Cardiac septum (tissue), 1 donor: ENCODE measurements around the gene ABHD5. TPM values are rescaled to one million over a fixed set of nuclear protein-coding genes. Genes with fewer than 3 reads are reported as not detected.

ENCODE experiments used
- DNase-seq: peaks from one replicate; pipeline ENCODE4 v3.0.0-alpha.2; 2020; ENCODE audit warnings: low spot score
- intact Hi-C: fragments of 100-400 bp; cut with DNase I; formaldehyde crosslinking; loops from one replicate; pipeline ENCODE4 v1.14.0; 2022
- total RNA-seq: library from RNA; stranded (reverse); fragmentation: NEBNext Ultra II Directional; extraction: Animal tissue kit (Norgen Biotek cat#: 25700); gene quantifications from one replicate; pipeline ENCODE4 v1.2.1, GENCODE V29; 2021
- donor health status: DM: no; HTN: no; CAD: no.

The ABHD5 gene
- total RNA-seq, 1 donor from 2014 or later, result 23.5 TPM

GRCh38 chr3:43706342-43706741, 15.6 kb downstream of the ABHD5 start:
- intact Hi-C loops, result no loop called here

GRCh38 chr3:43707266-43707665, 16.5 kb downstream of the ABHD5 start:
- no peak for DNase-seq
- intact Hi-C loops, result no loop called here

More at GRCh38 chr3:43706342-43706741, 15.6 kb downstream of the ABHD5 start:
- DNase-seq, result no peak

- intact Hi-C loops, result no loop called here
- no peak for DNase-seq
These were observed 17.3 kb downstream of the ABHD5 start for GRCh38 chr3:43707998-43708397.

- intact Hi-C loops, result no loop called here
- DNase-seq, result no peak
These were observed 18.3 kb downstream of the ABHD5 start for GRCh38 chr3:43709022-43709421.

GRCh38 chr3:43710607-43711006, 19.9 kb downstream of the ABHD5 start:
- intact Hi-C loops, result no loop called here
- no peak for DNase-seq

- intact Hi-C loops, result no loop called here
- no peak for DNase-seq
These were observed 27.6 kb downstream of the ABHD5 start for GRCh38 chr3:43718296-43718695.

- intact Hi-C loops, result no loop called here
- no peak for DNase-seq
These were observed 32.5 kb downstream of the ABHD5 start for GRCh38 chr3:43723121-43723734.

GRCh38 chr3:43726521-43726920, 35.8 kb downstream of the ABHD5 start:
- DNase-seq, result no peak
- intact Hi-C loops, result no loop called here

- intact Hi-C loops, result no loop called here
- DNase-seq, result no peak
These were observed 37.2 kb downstream of the ABHD5 start for GRCh38 chr3:43727930-43728329.

- no peak for DNase-seq
- intact Hi-C loops, result no loop called here
These were observed 37.7 kb downstream of the ABHD5 start for GRCh38 chr3:43728476-43728875.

GRCh38 chr3:43728947-43729346, 38.2 kb downstream of the ABHD5 start:
- intact Hi-C loops, result no loop called here
- DNase-seq, result no peak

GRCh38 chr3:43729707-43730414, 39.1 kb downstream of the ABHD5 start:
- intact Hi-C loops, result loop anchor here (5.0 kb wide), 1 partner anchor 42 kb away; no protein-coding TSS in a partner anchor
- DNase-seq, result no peak

- intact Hi-C loops, result loop anchor here (5.0 kb wide), 1 partner anchor 39 kb away; no protein-coding TSS in a partner anchor
- DNase-seq, result no peak
These were observed 42.1 kb downstream of the ABHD5 start for GRCh38 chr3:43732747-43733425.

- DNase-seq, result no peak
- intact Hi-C loops, result loop anchor here (5.0 kb wide), 1 partner anchor 39 kb away; no protein-coding TSS in a partner anchor
These were observed 43.0 kb downstream of the ABHD5 start for GRCh38 chr3:43733459-43734384.

- intact Hi-C loops, result loop anchor here (5.0 kb wide), 2 partner anchors 38 to 42 kb away; partner anchors contain the start of gene ABHD5
- no peak for DNase-seq
These were observed 43.9 kb downstream of the ABHD5 start for GRCh38 chr3:43734685-43735084.

- no peak for DNase-seq
- intact Hi-C loops, result loop anchor here (5.0 kb wide), 1 partner anchor 43 kb away; the partner anchor contains the start of gene ABHD5
These were observed 44.9 kb downstream of the ABHD5 start for GRCh38 chr3:43735618-43736017.

- DNase-seq, result no peak
- intact Hi-C loops, result loop anchor here (5.0 kb wide), 1 partner anchor 44 kb away; the partner anchor contains the start of gene ABHD5
These were observed 46.1 kb downstream of the ABHD5 start for GRCh38 chr3:43736558-43737440.

GRCh38 chr3:43738305-43738704, 47.6 kb downstream of the ABHD5 start:
- intact Hi-C loops, result loop anchor here (5.0 kb wide), 1 partner anchor 46 kb away; the partner anchor contains the start of gene ABHD5
- no peak for DNase-seq
